GM12891 (cell line): Measurements from ENCODE around the gene NKAIN2.

Experiments used
- POLR2A ChIP-seq: IDR thresholded peaks from 2 replicates; pipeline ENCODE4 v1.6.1; 2011; ENCODE audit warnings: low read depth, low read length, control low read depth
- POLR2AphosphoS5 ChIP-seq: IDR thresholded peaks from 2 replicates; pipeline ENCODE4 v1.6.1; 2011; ENCODE audit warnings: low read depth, low read length, control low read depth
- POU2F2 ChIP-seq: IDR thresholded peaks from 2 replicates; pipeline ENCODE4 v1.6.1; 2011; ENCODE audit warnings: low read depth, mild to moderate bottlenecking, control low read depth, low read length, moderate library complexity
- TAF1 ChIP-seq: IDR thresholded peaks from 2 replicates; pipeline ENCODE4 v1.6.1; 2011; ENCODE audit warnings: low read depth, low read length, control low read depth

- no peak for TF ChIP-seq TAF1
- no peak for TF ChIP-seq POU2F2
- no peak for TF ChIP-seq POLR2A
- no peak for TF ChIP-seq POLR2AphosphoS5
Measured at GRCh38 chr6:123953920-123954319, 150.3 kb downstream of the NKAIN2 start.
